ENCODE measurements around the gene PNPT1. TPM values are rescaled to one million over a fixed set of nuclear protein-coding genes. Genes with fewer than 3 reads are reported as not detected.

PNPT1 gene
- polyA plus RNA-seq, 1 of the 3 experiments (the other 2 are of a cell fraction), result 11.7 TPM

GRCh38 chr2:55617175-55618024 is 76.2 kb downstream of the PNPT1 start, which contains the start of gene PPP4R3B (continued):
- TF ChIP-seq, protein P1, sequence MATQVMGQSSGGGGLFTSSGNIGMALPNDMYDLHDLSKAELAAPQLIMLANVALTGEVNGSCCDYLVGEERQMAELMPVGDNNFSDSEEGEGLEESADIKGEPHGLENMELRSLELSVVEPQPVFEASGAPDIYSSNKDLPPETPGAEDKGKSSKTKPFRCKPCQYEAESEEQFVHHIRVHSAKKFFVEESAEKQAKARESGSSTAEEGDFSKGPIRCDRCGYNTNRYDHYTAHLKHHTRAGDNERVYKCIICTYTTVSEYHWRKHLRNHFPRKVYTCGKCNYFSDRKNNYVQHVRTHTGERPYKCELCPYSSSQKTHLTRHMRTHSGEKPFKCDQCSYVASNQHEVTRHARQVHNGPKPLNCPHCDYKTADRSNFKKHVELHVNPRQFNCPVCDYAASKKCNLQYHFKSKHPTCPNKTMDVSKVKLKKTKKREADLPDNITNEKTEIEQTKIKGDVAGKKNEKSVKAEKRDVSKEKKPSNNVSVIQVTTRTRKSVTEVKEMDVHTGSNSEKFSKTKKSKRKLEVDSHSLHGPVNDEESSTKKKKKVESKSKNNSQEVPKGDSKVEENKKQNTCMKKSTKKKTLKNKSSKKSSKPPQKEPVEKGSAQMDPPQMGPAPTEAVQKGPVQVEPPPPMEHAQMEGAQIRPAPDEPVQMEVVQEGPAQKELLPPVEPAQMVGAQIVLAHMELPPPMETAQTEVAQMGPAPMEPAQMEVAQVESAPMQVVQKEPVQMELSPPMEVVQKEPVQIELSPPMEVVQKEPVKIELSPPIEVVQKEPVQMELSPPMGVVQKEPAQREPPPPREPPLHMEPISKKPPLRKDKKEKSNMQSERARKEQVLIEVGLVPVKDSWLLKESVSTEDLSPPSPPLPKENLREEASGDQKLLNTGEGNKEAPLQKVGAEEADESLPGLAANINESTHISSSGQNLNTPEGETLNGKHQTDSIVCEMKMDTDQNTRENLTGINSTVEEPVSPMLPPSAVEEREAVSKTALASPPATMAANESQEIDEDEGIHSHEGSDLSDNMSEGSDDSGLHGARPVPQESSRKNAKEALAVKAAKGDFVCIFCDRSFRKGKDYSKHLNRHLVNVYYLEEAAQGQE (IDR thresholded peaks at IDR 0.05; ENCODE audit: low read depth, low read length), result peak; percentile 81
- TF ChIP-seq SIN3A (IDR thresholded peaks at IDR 0.05; ENCODE audit: borderline replicate concordance, low read depth, low read length) (peak; percentile 98), FOXM1 (IDR thresholded peaks at IDR 0.05; ENCODE audit: low read depth) (no peak), POLR2AphosphoS5 (IDR thresholded peaks at IDR 0.05; ENCODE audit: low read depth, low read length) (peak; percentile 93), GATA2 (CRISPR knock-in tag; IDR thresholded peaks at IDR 0.05) (no peak), NFIC (IDR thresholded peaks at IDR 0.05; ENCODE audit: borderline replicate concordance) (peak; percentile 55; the same call in 1 of the 2 replicates), NRF1 (IDR thresholded peaks at IDR 0.05; ENCODE audit: low read depth, low read length) (peak; percentile 58), TCF12 (IDR thresholded peaks at IDR 0.05) (peak; percentile 55; the same call in 1 of the 2 replicates), RCOR1 (IDR thresholded peaks at IDR 0.05; ENCODE audit: low read length) (peak; percentile 47; the same call in 1 of the 2 replicates), USF2 (IDR thresholded peaks at IDR 0.05; ENCODE audit: borderline replicate concordance, low read depth, low read length) (no peak), MXI1 (IDR thresholded peaks at IDR 0.05; ENCODE audit: low read depth, low read length) (peak; percentile 93), GABPA (IDR thresholded peaks at IDR 0.05; ENCODE audit: low read depth) (peak; percentile 90)

DNA sequence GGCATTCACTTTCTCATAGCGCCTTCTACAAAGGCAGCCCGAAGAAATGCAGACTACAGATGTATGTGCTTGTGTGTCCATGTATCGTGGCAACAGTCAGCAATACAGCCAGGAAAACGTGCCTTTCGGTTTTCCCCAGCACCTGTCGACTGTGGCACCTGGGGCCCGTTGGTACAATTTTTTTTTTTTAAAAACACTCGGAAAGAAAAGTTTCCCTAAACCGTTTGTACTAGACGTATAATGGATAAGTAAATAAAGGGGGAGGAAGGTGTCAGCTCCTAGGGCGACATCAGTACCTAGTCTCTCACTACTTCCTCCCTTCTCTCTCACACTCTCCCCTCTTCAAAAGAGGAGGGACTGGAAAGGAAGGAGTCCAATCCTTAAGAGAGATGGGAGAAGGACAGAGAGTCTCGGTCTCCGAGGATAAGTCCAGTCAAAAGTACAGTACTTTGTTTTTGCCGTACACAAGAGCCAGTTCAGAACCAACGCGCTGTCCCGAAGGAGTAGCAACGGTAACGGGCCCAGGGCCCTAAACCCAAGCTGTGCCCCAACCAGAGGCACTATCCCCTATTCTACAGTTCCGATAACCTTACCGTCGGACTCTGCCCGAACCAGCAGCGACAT is 77.0 kb downstream of the PNPT1 start:
- peak; percentile 44 for DNase-seq

More for the DNA sequence above, 77.0 kb downstream of the PNPT1 start:
- peak overlapping the region; percentile 99 for H3K9ac ChIP-seq
- peaks cover 24 to 33% of the 10 kb centered on the region in 2 experiments for H3K36me3 ChIP-seq (replicated peaks in 1 of 2; ENCODE audit: control insufficient read depth in 1 of 2, insufficient read depth in 2 of 2, low read length in 1 of 2)
- H3K27ac ChIP-seq (ENCODE audit: low read depth in 2 of 2, low read length in 1 of 2), result peak overlapping the region; percentile 93 to 94
- WGBS (ENCODE audit: low lambda C conversion rate), result under 1% methylated on average over 24 of the region's 24 CpGs
- POLR2A ChIA-PET, result interaction anchor here (1.4 kb wide), 1 partner anchor 197 kb away, joined by 3 read pairs; the partner anchor contains the start of gene CCDC88A
- H4K20me1 ChIP-seq (ENCODE audit: insufficient read depth), result peaks cover 19% of the 10 kb centered on the region
- H3K4me1 ChIP-seq (ENCODE audit: control insufficient read depth in 1 of 2, insufficient read depth in 2 of 2, low read depth in 1 of 2, low read length in 1 of 2), result peaks cover 0 to 15% of the 10 kb centered on the region in 2 experiments; a peak in 2 of 4 replicates
- peaks cover 96% of the 10 kb centered on the region for H3K79me2 ChIP-seq (ENCODE audit: insufficient read depth)
- no peaks in the 10 kb centered on the region for H3K27me3 ChIP-seq (ENCODE audit: insufficient read depth)
- H3K9me2 ChIP-seq, result no peaks in the 10 kb centered on the region
- CTCF ChIA-PET, result no interaction called here
- H2AFZ ChIP-seq (ENCODE audit: low read depth), result peak overlapping the region; percentile 83; the same call in 1 of the 2 replicates
- peak overlapping the region; percentile 91 to 99 for H3K4me3 ChIP-seq (ENCODE audit: low read depth in 2 of 2, low read length in 1 of 2)
- H3K4me2 ChIP-seq, result peak overlapping the region; percentile 85
- H3K9me3 ChIP-seq, result no peaks in the 10 kb centered on the region
- H3F3A ChIP-seq (replicated peaks; ENCODE audit: insufficient read depth), result no peaks in the 10 kb centered on the region
- TF ChIP-seq, protein P2, sequence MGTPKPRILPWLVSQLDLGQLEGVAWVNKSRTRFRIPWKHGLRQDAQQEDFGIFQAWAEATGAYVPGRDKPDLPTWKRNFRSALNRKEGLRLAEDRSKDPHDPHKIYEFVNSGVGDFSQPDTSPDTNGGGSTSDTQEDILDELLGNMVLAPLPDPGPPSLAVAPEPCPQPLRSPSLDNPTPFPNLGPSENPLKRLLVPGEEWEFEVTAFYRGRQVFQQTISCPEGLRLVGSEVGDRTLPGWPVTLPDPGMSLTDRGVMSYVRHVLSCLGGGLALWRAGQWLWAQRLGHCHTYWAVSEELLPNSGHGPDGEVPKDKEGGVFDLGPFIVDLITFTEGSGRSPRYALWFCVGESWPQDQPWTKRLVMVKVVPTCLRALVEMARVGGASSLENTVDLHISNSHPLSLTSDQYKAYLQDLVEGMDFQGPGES (IDR thresholded peaks at IDR 0.05; ENCODE audit: low read depth, low read length), result no peak
- TF ChIP-seq MAX (IDR thresholded peaks at IDR 0.05; ENCODE audit: low read depth), result 0 out of 2 replicates have a peak, but pooled peaks have one; percentile 31
- peak; percentile 90 for TF ChIP-seq MXI1 (IDR thresholded peaks at IDR 0.05; ENCODE audit: low read depth, low read length)
- TF ChIP-seq RXRA (IDR thresholded peaks at IDR 0.05; ENCODE audit: borderline replicate concordance, low read depth), result no peak
- no peak for TF ChIP-seq FOXJ3 (CRISPR knock-in tag; IDR thresholded peaks at IDR 0.05)
- TF ChIP-seq USF2 (IDR thresholded peaks at IDR 0.05; ENCODE audit: borderline replicate concordance, low read depth, low read length), result no peak
- TF ChIP-seq MEF2A (IDR thresholded peaks at IDR 0.05; ENCODE audit: borderline replicate concordance, low read depth), result no peak

Data from SK-N-SH (cell line).